ENCODE results near the gene CD48. TPM values are rescaled to one million over a fixed set of nuclear protein-coding genes. Genes with fewer than 3 reads are reported as not detected.
"Not testable (repeated sequence)": the region's sequence is repeated elsewhere in the genome, so short reads cannot be mapped to it uniquely, and the experiment has no call there.

The CD48 gene
- total and polyA plus RNA-seq, 4 donors: 2.5 to 10.0 (median 5.1) TPM

DNA sequence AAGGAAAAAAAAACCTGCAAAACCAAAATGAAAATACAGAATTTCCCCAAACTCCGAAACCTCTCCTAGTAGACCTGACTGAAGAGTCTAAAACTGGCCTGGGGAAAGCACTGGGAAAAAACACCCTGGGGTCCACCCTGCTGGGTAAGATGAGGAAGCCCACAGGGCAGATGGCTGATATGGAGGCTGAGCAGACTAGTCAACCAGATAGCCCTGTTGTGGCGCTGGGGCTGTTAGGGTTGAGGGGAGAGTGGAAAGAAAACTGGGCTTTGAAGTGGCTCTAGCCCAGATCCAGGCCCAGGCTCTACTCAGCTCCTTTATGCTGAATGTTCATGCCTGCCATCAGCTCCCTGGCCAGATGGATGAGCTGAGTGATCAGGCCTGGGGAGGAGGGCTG, 58.0 kb downstream of the CD48 start (continued):
- TF ChIP-seq EGR1 (IDR thresholded peaks at IDR 0.05; ENCODE audit: low read depth in 2 of 2): no peak

DNA sequence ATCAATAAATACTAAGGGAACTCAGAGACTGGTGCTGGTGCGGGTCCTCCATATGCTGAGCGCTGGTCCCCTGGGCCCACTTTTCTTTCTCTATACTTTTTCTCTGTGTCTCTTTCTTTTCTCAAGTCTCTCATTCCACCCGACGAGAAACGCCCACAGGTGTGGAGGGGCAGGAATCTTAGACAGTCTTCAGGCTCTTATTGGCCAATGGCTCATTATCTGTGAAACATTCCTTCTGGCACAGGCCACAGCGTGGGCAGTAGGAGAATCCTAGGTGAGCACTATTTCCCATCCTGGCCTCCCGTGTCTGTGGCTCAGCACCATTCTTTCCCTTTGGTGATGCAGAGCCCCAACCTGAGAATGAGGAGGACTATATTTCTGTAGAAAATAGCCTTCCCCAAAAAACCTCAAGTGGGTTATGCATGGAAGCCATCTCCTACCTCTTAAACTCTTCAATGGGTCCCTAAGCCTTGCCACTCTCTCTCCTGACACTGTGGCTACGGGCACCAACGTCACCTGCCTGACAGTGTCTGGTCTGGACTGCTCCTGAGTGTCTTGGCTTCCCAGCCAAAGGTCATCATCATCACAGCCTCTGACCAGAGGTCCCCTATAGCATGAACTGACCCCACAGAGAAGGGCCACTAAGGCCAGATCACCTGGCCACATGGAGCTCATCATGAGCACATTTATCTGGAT, 58.5 kb downstream of the CD48 start:
- Histone ChIP-seq H3K9ac (ENCODE audit: low read depth in 1 of 2, low read length in 2 of 2) (no peak overlapping the region), H3K36me3 (ENCODE audit: control insufficient read depth in 4 of 4, insufficient read depth in 3 of 4, low read depth in 1 of 4, low read length in 3 of 4) (no peaks in the 10 kb centered on the region), H3K27ac (ENCODE audit: low read depth in 1 of 2, low read length in 2 of 2) (no peak overlapping the region), H3K9me3 (ENCODE audit: control insufficient read depth in 4 of 4, low read length in 3 of 4) (no peaks in the 10 kb centered on the region), H3K4me3 (ENCODE audit: low read depth in 1 of 3, low read length in 3 of 3) (no peak overlapping the region), H3K4me1 (ENCODE audit: control insufficient read depth in 4 of 4, insufficient read depth in 4 of 4, low read length in 3 of 4) (no peaks in the 10 kb centered on the region), H3K27me3 (ENCODE audit: control insufficient read depth in 4 of 4, insufficient read depth in 4 of 4, low read length in 3 of 4) (no peaks in the 10 kb centered on the region)
- TF ChIP-seq, protein P1, sequence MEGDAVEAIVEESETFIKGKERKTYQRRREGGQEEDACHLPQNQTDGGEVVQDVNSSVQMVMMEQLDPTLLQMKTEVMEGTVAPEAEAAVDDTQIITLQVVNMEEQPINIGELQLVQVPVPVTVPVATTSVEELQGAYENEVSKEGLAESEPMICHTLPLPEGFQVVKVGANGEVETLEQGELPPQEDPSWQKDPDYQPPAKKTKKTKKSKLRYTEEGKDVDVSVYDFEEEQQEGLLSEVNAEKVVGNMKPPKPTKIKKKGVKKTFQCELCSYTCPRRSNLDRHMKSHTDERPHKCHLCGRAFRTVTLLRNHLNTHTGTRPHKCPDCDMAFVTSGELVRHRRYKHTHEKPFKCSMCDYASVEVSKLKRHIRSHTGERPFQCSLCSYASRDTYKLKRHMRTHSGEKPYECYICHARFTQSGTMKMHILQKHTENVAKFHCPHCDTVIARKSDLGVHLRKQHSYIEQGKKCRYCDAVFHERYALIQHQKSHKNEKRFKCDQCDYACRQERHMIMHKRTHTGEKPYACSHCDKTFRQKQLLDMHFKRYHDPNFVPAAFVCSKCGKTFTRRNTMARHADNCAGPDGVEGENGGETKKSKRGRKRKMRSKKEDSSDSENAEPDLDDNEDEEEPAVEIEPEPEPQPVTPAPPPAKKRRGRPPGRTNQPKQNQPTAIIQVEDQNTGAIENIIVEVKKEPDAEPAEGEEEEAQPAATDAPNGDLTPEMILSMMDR (IDR thresholded peaks at IDR 0.05; ENCODE audit: low read depth, low read length, missing input control): no peak
- TF ChIP-seq, protein P2, sequence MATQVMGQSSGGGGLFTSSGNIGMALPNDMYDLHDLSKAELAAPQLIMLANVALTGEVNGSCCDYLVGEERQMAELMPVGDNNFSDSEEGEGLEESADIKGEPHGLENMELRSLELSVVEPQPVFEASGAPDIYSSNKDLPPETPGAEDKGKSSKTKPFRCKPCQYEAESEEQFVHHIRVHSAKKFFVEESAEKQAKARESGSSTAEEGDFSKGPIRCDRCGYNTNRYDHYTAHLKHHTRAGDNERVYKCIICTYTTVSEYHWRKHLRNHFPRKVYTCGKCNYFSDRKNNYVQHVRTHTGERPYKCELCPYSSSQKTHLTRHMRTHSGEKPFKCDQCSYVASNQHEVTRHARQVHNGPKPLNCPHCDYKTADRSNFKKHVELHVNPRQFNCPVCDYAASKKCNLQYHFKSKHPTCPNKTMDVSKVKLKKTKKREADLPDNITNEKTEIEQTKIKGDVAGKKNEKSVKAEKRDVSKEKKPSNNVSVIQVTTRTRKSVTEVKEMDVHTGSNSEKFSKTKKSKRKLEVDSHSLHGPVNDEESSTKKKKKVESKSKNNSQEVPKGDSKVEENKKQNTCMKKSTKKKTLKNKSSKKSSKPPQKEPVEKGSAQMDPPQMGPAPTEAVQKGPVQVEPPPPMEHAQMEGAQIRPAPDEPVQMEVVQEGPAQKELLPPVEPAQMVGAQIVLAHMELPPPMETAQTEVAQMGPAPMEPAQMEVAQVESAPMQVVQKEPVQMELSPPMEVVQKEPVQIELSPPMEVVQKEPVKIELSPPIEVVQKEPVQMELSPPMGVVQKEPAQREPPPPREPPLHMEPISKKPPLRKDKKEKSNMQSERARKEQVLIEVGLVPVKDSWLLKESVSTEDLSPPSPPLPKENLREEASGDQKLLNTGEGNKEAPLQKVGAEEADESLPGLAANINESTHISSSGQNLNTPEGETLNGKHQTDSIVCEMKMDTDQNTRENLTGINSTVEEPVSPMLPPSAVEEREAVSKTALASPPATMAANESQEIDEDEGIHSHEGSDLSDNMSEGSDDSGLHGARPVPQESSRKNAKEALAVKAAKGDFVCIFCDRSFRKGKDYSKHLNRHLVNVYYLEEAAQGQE (IDR thresholded peaks at IDR 0.05): no peak
- no peak for TF ChIP-seq RXRA (IDR thresholded peaks at IDR 0.05)
- TF ChIP-seq, protein P3, sequence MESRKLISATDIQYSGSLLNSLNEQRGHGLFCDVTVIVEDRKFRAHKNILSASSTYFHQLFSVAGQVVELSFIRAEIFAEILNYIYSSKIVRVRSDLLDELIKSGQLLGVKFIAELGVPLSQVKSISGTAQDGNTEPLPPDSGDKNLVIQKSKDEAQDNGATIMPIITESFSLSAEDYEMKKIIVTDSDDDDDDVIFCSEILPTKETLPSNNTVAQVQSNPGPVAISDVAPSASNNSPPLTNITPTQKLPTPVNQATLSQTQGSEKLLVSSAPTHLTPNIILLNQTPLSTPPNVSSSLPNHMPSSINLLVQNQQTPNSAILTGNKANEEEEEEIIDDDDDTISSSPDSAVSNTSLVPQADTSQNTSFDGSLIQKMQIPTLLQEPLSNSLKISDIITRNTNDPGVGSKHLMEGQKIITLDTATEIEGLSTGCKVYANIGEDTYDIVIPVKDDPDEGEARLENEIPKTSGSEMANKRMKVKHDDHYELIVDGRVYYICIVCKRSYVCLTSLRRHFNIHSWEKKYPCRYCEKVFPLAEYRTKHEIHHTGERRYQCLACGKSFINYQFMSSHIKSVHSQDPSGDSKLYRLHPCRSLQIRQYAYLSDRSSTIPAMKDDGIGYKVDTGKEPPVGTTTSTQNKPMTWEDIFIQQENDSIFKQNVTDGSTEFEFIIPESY (IDR thresholded peaks at IDR 0.05): no peak
- TF ChIP-seq YY1 (IDR thresholded peaks at IDR 0.05): no peak
- no peak for TF ChIP-seq TAF1 (conservative IDR thresholded peaks at IDR 0.05)
- TF ChIP-seq JUND (IDR thresholded peaks at IDR 0.05): no peak
- TF ChIP-seq, protein P4, sequence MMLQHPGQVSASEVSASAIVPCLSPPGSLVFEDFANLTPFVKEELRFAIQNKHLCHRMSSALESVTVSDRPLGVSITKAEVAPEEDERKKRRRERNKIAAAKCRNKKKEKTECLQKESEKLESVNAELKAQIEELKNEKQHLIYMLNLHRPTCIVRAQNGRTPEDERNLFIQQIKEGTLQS (IDR thresholded peaks at IDR 0.05): no peak
- TF ChIP-seq HNF4G (IDR thresholded peaks at IDR 0.05): no peak
- no peak for TF ChIP-seq SP1 (IDR thresholded peaks at IDR 0.05)
- no peak for TF ChIP-seq HNF4A (conservative IDR thresholded peaks at IDR 0.05)
- TF ChIP-seq, protein P5, sequence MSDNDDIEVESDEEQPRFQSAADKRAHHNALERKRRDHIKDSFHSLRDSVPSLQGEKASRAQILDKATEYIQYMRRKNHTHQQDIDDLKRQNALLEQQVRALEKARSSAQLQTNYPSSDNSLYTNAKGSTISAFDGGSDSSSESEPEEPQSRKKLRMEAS (IDR thresholded peaks at IDR 0.05): no peak
- TF ChIP-seq RAD21 (IDR thresholded peaks at IDR 0.05): no peak
- no peak for TF ChIP-seq EGR1 (IDR thresholded peaks at IDR 0.05; ENCODE audit: low read depth in 2 of 2)
- no peak for TF ChIP-seq NR2F2 (IDR thresholded peaks at IDR 0.05)
- 87% methylated on average over 9 of the region's 9 CpGs for WGBS
- no peak for DNase-seq (ENCODE audit: low spot score)

DNA sequence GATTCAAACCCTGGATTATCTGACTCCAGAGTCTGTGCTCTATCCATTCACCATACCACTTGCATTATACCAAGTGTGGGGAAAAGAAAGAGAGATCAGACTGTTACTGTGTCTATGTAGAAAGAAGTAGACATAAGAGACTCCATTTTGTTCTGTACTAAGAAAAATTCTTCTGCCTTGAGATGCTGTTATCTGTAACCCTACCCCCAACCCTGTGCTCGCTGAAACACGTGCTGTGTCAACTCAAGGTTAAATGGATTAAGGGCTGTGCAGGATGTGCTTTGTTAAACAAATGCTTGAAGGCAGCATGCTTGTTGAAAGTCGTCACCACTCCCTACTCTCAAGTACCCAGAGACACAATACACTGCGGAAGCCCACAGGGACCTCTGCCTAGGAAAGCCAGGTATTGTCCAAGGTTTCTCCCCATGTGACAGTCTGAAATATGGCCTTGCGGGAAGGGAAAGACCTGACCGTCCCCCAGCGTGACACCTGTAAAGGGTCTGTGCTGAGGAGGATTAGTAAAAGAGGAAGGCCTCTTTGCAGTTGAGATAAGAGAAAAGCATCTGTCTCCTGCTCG, 59.5 kb downstream of the CD48 start:
- H3K27me3 ChIP-seq (ENCODE audit: control insufficient read depth in 4 of 4, insufficient read depth in 4 of 4, low read length in 3 of 4); H3K27ac ChIP-seq (ENCODE audit: low read depth in 1 of 2, low read length in 2 of 2); H3K9ac ChIP-seq (ENCODE audit: low read depth in 1 of 2, low read length in 2 of 2); H3K4me1 ChIP-seq (ENCODE audit: control insufficient read depth in 4 of 4, insufficient read depth in 4 of 4, low read length in 3 of 4); H3K9me3 ChIP-seq (ENCODE audit: control insufficient read depth in 4 of 4, low read length in 3 of 4); DNase-seq (ENCODE audit: low spot score); H3K4me3 ChIP-seq (ENCODE audit: low read depth in 1 of 3, low read length in 3 of 3); H3K36me3 ChIP-seq (ENCODE audit: control insufficient read depth in 4 of 4, insufficient read depth in 3 of 4, low read depth in 1 of 4, low read length in 3 of 4): not testable (repeated sequence)
- WGBS: 71% methylated on average over 8 of the region's 8 CpGs

Measured in liver (tissue), 9 donors.